GM19099 (cell line): ENCODE measurements around the gene ADK.

Experiments
- POLR2A ChIP-seq: IDR thresholded peaks from 3 replicates; pipeline ENCODE4 v1.6.1; 2011; ENCODE audit warnings: low read depth; ENCODE audit not compliant: insufficient read length; ENCODE audit errors: extremely low read depth

The ADK gene

DNA sequence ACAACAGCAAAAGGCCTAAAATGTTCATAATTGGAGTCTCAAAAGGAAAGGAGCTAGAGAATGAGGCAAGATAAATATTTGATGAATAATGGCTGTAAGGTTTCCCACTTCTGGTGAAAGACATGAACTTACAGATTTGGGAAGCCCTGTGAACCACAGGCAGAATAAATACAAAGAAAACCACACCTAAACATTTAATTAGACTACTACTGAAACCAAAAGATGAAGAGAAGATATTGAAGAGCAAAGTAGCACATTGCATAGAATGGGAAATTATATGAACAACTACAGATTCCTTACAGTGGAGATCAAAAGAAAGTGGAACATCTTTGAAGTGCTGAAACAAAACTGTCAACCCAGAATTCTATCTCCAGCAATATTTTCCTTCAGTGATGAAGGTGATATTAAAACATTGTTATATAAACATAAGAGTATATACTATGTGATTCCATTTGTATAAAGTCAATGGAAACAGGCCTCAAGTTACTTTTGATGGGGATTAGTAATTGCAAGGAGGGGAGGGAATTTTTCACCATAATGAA is 484.0 kb downstream of the ADK start:
- no peak for TF ChIP-seq POLR2A

DNA sequence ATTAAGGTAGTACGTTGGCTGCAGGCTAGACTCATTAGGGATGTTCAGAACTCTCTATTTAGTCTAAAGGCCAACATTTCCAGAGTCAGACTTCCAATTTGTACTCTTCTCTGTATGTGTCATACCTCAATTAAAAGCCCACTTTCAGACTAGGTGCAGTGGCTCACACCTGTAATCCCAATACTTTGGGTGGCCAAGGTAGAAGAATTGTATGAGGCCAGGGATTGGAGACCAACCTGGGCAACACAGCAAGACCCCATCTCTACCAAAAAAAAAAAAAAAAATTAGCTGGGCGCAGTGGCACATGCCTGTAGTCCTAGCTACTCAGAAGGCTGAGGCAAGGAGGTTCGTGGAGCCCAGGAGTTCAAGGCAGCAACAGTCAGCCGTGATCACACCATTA is 484.6 kb downstream of the ADK start:
- TF ChIP-seq POLR2A, result no peak

GRCh38 chr10:74637685-74638084 is 486.7 kb downstream of the ADK start:
- no peak for TF ChIP-seq POLR2A

- TF ChIP-seq POLR2A, result no peak
Measured at GRCh38 chr10:74640134-74640921, 489.3 kb downstream of the ADK start.

DNA sequence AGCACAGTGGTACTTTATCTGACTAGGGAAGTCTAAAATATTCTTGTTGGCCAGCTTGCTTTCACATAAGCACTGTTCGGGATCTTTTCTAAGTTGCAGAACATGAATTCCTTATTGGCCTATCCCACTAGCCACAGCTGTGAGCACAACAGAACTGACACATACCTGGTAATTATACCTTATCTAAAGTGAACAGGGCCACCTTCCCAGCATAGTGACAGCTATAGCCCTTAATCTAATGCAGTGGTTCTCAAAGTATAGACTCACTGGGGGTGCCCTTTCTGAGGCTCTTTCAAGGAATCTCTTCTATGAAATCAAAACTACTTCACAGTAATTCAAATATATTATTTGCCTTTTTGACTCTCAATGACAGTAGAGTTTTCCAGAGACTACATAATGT is 490.6 kb downstream of the ADK start:
- TF ChIP-seq POLR2A, result no peak

- no peak for TF ChIP-seq POLR2A
Measured at GRCh38 chr10:74642901-74643595, 492.0 kb downstream of the ADK start.

DNA sequence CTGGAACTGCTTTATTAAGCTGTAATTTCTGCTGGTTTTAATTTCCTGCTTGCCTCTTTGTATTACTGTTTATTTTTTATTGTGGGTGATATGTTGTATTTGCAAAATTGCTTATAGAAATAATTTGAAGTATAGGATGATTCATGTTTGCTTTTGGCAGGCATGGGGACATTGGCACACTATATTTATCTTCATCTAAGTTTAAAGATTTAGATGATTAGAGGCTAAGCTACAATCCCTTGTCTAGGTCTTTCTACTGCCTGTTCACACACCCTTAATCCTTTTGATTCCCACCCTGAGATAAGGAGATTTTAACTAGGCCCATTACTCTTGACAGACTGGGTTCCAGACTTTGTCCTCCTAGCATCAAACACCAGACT is 492.6 kb downstream of the ADK start:
- no peak for TF ChIP-seq POLR2A

DNA sequence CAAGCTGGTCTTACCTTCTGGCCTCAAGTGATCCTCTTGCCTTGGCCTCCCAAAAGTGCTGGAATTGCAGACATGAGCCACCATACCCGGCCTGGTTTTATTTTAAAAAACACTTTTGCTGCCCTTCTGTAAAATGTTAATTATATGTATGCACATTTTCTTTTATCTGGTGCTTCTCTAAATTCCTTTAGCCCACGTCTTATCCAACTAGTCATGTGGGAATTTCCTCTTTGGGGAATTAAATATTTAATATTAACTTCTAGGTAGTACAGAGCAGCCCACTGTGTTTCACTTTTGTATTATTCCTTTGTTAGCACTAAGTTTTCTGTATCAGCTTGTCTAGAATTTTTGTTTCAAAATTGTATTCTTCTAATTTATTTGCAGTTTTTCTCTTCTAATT is 493.7 kb downstream of the ADK start:
- no peak for TF ChIP-seq POLR2A

GRCh38 chr10:74645692-74646091 is 494.7 kb downstream of the ADK start:
- TF ChIP-seq POLR2A, result no peak

DNA sequence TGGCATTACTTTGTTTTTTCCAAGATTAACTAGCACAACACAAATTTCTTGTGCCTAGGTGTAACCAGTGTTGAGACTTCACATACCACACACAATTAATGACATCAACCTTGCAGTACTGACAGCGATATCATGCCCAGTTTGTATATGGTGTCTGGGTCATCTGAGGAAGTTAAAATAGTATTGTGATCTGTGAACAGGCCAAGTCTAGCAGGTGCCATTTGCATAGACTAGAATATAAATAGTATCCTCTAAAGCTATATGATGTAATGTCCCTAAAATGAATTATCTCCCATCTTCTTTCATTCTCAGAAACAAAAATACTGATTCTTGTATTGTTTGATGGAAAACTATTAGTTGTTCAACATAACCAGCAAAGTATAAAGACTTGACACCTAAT is 499.6 kb downstream of the ADK start:
- TF ChIP-seq POLR2A, result no peak

GRCh38 chr10:74651565-74651964 is 500.5 kb downstream of the ADK start:
- TF ChIP-seq POLR2A, result no peak

GRCh38 chr10:74652664-74653063 is 501.6 kb downstream of the ADK start:
- no peak for TF ChIP-seq POLR2A

DNA sequence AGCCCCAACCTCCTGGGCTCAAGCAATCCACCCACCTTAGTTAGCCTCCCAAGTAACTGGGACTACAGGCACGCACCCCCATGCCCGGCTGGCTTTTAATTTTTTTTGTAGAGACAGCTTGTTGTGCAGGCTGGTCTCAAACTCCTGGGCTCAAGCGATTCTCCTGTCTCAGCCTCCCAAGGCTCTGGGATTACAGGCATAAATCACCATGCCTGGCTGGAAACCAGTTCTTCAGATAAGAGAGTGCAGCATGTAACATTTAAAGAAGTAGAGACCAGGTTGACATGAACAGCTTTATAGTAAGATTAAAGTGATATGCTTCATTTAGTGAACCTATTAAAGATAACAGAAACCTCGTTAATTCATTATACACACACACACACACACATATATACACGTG is 507.5 kb downstream of the ADK start:
- TF ChIP-seq POLR2A, result no peak

DNA sequence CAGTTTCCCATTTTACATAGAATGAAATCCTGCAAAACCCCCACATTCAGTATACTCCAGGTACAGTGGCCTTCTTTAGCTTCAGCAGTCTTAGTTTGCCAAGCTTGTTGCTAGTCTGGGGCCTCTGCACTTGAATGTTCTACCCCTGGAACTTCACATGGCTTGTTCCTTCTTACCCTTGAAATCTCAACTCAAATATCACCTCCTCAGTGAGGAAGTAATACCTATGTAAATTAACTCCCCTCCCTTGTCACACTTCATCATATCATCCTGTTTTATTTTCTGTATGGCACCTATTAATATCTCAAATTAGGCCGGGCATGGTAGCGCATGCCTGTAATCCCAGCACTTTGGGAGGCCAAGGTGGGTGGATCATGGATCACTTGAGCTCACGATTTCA is 511.6 kb downstream of the ADK start:
- TF ChIP-seq POLR2A, result no peak

- no peak for TF ChIP-seq POLR2A
Measured at GRCh38 chr10:74669210-74669609, 518.2 kb downstream of the ADK start.

GRCh38 chr10:74671716-74672115 is 520.7 kb downstream of the ADK start:
- TF ChIP-seq POLR2A, result no peak
